ENCODE results near the gene PNPLA8. TPM values are rescaled to one million over a fixed set of nuclear protein-coding genes. Genes with fewer than 3 reads are reported as not detected.

Gene PNPLA8
- polyA plus RNA-seq, 1 donor = 24.1 TPM

DNA sequence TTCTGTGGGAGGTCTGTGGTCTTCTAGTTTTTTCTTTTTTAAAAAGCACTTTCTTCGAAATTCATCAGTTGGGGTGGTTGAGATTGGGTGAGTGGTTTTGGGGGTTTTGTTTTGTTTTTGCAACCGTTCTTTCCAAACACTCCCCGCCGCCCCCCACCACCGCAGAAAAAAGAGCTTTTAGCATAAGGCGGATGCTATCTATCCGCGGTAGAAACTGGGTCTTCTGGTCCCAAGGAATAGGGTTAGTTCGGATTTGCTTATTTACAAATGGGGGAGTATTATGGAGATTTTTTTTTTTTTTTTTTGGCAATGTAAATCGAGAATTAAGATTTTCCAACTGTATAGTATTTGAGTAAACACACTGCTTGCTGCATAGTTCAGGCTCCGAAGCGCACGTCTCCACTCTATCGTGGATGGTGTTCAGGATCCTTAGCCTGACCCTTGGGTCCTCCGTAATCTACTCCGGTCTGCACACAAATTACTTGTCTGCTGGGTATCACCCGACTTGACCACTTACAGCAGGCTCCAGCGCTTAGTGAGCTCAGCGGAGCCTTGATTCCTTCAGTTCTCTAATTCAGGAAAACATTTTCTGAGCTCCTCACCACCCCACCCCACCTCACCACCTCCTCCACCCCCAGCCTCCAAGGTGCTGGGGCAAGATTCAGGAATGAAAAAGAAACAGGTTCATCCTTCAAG is 68.9 kb downstream of the PNPLA8 start:
- Histone ChIP-seq H3K36me3 (ENCODE audit: control insufficient read depth, insufficient read depth, low read length) (no peaks in the 10 kb centered on the region), H3K4me1 (ENCODE audit: control insufficient read depth, insufficient read depth, low read length) (no peaks in the 10 kb centered on the region), H3K4me3 (ENCODE audit: low read length) (peak overlapping the region; percentile 29), H3K27me3 (ENCODE audit: control insufficient read depth, insufficient read depth, low read length) (peaks cover 29% of the 10 kb centered on the region), H3K9me3 (ENCODE audit: control insufficient read depth, low read depth, low read length) (peaks cover 4% of the 10 kb centered on the region), H3K27ac (ENCODE audit: low read length) (no peak overlapping the region)
- DNase-seq = no peak
- no CpG with 5 or more reads among the region's 19 CpGs for WGBS (ENCODE audit: insufficient coverage, low lambda C conversion rate)

DNA sequence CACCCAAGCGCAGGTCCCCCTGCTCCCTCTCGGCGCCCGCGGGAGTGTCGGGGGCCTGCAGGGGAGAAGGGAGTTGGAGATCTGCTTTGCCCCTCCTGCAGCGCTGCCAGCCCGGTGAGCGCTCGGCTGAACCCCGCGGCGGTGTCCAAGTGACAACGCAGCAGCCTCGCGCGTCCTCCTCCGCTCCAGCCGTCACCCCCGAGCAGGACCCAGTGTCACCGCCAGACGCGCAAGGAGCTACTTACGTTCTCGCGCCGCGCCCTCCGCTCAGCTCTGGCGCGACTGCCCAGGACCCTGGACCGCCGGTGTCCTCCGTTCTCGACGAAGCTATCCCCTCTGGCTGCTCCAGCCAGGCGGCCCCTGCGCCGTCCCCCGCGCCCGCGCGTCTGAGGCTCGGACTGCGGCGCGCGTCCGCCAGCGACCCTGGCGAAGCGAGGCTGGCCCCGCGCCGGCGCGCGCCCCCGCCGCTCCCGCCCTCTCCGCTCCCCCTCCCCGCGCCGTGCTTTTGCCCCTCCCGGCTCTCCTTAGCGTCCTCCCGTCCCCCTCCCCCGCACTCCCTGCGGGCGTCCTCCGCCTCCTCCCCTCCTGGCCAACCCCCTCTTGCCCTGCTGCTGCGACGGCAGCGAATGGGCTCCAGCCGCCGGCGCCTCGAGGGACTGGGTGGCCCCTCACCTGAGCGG is 69.8 kb downstream of the PNPLA8 start, which contains the start of gene NRCAM:
Gene NRCAM (minus strand): TSS at position 439 of the 680 bp plus-strand sequence. CDS start 216,372 bp downstream, outside the sequence.
- Histone ChIP-seq H3K27me3 (ENCODE audit: control insufficient read depth, insufficient read depth, low read length) (peaks cover 29% of the 10 kb centered on the region), H3K4me3 (ENCODE audit: low read length) (peak within 1 kb of the TSS; percentile 70), H3K27ac (ENCODE audit: low read length) (peak within 1 kb of the TSS; percentile 47), H3K36me3 (ENCODE audit: control insufficient read depth, insufficient read depth, low read length) (no peaks in the 10 kb centered on the region), H3K4me1 (ENCODE audit: control insufficient read depth, insufficient read depth, low read length) (no peaks in the 10 kb centered on the region), H3K9me3 (ENCODE audit: control insufficient read depth, low read depth, low read length) (peaks cover 4% of the 10 kb centered on the region)
- DNase-seq = peak; percentile 66 to 80
- no CpG with 5 or more reads among the region's 81 CpGs for WGBS (ENCODE audit: insufficient coverage, low lambda C conversion rate)

DNA sequence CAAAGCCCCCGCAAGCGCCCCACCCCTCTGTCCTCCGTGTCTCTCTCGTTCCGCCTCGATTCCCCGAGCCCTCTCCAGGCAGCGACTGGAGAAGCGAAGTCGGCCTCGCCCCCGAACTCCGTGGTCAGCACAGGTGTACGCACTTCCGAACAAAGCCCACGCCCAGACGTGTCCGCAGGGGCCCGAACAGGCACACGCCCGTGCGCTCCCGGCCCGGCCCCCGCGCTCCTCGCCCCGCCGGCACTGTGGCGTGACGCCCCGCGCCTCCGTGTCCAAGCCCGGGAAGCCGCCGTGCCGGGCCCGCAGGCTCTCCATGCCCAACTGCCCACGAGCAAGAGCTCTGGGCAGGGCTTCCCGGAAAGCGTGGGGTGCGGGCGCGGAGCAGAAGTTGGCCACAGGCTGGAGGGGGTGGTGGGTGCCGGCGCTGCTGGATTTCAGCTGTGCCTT is 70.4 kb downstream of the PNPLA8 start:
- Histone ChIP-seq H3K27ac (ENCODE audit: low read length) (peak overlapping the region; percentile 47), H3K27me3 (ENCODE audit: control insufficient read depth, insufficient read depth, low read length) (peaks cover 29% of the 10 kb centered on the region)
- DNase-seq = peak in 1 of 2 donors; percentile 49

DNA sequence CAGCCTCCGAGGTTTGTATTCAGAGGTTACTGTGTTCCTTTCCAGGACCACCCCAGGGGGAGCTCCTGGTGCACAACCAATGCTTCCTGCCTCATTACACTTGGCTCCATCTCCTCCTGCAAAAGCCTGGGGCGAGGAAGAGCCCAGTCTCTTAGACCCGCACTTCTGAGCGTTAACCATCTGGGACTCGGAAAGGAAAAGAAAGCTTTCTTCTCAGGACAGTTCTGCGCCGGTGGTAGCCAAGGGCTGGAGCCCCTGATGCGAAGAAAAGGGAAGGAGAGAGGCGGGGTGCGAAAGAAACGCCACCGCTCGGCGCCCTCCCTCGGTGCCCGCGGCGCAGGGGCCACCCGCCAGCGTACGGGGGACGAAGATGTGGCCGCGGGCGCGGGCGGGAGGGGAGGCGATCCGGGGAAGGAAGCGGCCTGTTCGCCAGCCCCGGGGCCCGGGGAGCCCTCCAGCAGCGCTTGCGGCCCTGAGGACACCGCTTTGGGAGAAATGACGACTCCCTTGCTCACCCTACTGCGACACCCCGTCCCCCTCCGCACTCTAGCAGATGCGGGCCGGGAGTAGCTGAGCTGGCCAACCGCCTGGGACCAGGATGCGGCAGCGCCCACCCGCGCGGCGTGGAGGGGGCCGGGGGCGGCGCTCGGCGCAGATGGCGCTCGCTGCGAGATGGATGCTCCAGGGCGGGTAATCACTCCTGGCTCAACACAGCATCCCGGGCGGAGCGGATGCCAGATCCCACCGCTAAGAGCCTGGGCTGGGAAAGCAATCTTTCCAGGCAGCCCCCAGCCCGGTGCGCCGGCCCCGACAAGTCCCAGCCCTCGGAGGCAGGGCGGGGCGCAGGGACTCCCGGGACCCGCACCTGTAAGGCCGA is 71.0 kb downstream of the PNPLA8 start:
- peak in 1 of 2 donors; percentile 54 for DNase-seq
- peaks cover 29% of the 10 kb centered on the region for H3K27me3 ChIP-seq (ENCODE audit: control insufficient read depth, insufficient read depth, low read length)
- WGBS (ENCODE audit: insufficient coverage, low lambda C conversion rate) = 0% methylated on average over 1 of the region's 72 CpGs
- H3K9me3 ChIP-seq (ENCODE audit: control insufficient read depth, low read depth, low read length) = peaks cover 4% of the 10 kb centered on the region
- no peaks in the 10 kb centered on the region for H3K4me1 ChIP-seq (ENCODE audit: control insufficient read depth, insufficient read depth, low read length)
- H3K4me3 ChIP-seq (ENCODE audit: low read length) = peak overlapping the region; percentile 70
- no peaks in the 10 kb centered on the region for H3K36me3 ChIP-seq (ENCODE audit: control insufficient read depth, insufficient read depth, low read length)
- no peak overlapping the region for H3K27ac ChIP-seq (ENCODE audit: low read length)

More for the DNA sequence above, 70.4 kb downstream of the PNPLA8 start:
- Histone ChIP-seq H3K36me3 (ENCODE audit: control insufficient read depth, insufficient read depth, low read length) (no peaks in the 10 kb centered on the region), H3K9me3 (ENCODE audit: control insufficient read depth, low read depth, low read length) (peaks cover 4% of the 10 kb centered on the region), H3K4me1 (ENCODE audit: control insufficient read depth, insufficient read depth, low read length) (no peaks in the 10 kb centered on the region), H3K4me3 (ENCODE audit: low read length) (peak overlapping the region; percentile 70)
- no CpG with 5 or more reads among the region's 47 CpGs for WGBS (ENCODE audit: insufficient coverage, low lambda C conversion rate)

DNA sequence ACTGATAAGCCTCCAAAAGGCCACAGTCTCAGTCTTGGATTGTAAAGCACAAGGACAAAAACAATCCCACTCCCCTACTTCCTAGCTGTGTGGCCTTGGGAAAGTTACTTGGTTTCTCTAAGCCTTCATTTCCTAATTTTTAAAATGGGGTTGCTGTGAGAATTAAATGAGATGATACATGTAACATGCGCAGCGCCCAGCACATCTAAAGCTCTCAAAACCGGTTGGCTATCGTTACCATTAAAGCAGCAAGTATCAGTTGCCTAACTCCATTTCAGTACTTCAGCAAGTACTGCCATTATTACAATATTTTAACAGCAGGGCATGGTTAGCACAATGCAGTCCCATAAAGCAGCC is 71.6 kb downstream of the PNPLA8 start:
- no peak overlapping the region for H3K27ac ChIP-seq (ENCODE audit: low read length)
- no peak for DNase-seq
- no CpG with 5 or more reads among the region's 4 CpGs for WGBS (ENCODE audit: insufficient coverage, low lambda C conversion rate)
- H3K4me1 ChIP-seq (ENCODE audit: control insufficient read depth, insufficient read depth, low read length) = peaks cover 2% of the 10 kb centered on the region
- peak overlapping the region; percentile 70 for H3K4me3 ChIP-seq (ENCODE audit: low read length)
- peaks cover 4% of the 10 kb centered on the region for H3K9me3 ChIP-seq (ENCODE audit: control insufficient read depth, low read depth, low read length)
- peaks cover 29% of the 10 kb centered on the region for H3K27me3 ChIP-seq (ENCODE audit: control insufficient read depth, insufficient read depth, low read length)
- no peaks in the 10 kb centered on the region for H3K36me3 ChIP-seq (ENCODE audit: control insufficient read depth, insufficient read depth, low read length)

DNA sequence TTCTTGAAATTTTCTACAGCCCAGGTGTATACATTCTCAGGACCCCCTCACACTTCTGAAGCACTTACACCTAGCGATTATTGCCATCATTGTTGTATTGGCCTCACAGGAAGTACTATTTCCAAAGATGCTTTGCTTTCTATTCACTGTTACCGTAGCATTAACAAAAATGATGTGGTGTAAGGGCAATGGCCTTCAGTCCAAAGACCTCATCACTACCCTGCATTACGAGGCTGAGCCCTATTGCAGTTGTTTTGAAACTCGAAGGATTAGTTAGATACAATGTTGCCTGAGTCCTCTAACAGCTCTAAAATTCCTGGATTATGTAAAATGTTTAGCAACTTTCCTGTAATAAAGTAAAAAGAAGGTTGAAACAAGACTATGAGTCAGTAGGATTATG is 72.6 kb downstream of the PNPLA8 start:
- DNase-seq = no peak
- Histone ChIP-seq H3K27ac (ENCODE audit: low read length) (no peak overlapping the region), H3K4me3 (ENCODE audit: low read length) (no peak overlapping the region), H3K4me1 (ENCODE audit: control insufficient read depth, insufficient read depth, low read length) (peaks cover 5% of the 10 kb centered on the region), H3K9me3 (ENCODE audit: control insufficient read depth, low read depth, low read length) (peaks cover 4% of the 10 kb centered on the region), H3K27me3 (ENCODE audit: control insufficient read depth, insufficient read depth, low read length) (peaks cover 26% of the 10 kb centered on the region), H3K36me3 (ENCODE audit: control insufficient read depth, insufficient read depth, low read length) (no peaks in the 10 kb centered on the region)
- 100% methylated on average over 2 of the region's 4 CpGs for WGBS (ENCODE audit: insufficient coverage, low lambda C conversion rate)

DNA sequence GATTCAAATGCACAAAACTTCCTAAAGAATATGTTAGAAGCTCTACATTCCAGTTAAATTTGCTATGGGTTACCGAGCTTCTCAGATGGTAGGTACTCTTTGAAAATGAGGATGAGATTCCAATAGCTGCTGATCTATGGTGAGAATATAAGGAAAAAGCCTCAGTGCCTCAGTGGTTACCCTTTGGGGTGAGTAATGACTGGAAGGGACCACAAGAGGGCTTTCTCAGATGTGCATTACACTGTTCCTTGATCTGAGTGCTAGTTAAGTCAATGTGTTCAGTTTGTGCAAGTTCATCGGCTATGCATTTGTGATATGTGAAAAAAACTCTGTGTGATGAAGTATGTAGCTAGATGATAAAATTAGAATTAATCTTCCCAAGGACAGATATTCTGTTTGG is 73.2 kb downstream of the PNPLA8 start:
- Histone ChIP-seq H3K27me3 (ENCODE audit: control insufficient read depth, insufficient read depth, low read length) (peaks cover 23% of the 10 kb centered on the region), H3K4me3 (ENCODE audit: low read length) (no peak overlapping the region), H3K9me3 (ENCODE audit: control insufficient read depth, low read depth, low read length) (peaks cover 4% of the 10 kb centered on the region), H3K4me1 (ENCODE audit: control insufficient read depth, insufficient read depth, low read length) (peaks cover 5% of the 10 kb centered on the region), H3K36me3 (ENCODE audit: control insufficient read depth, insufficient read depth, low read length) (no peaks in the 10 kb centered on the region), H3K27ac (ENCODE audit: low read length) (no peak overlapping the region)
- no peak for DNase-seq
- WGBS (ENCODE audit: insufficient coverage, low lambda C conversion rate) = no CpG with 5 or more reads among the region's 2 CpGs

DNA sequence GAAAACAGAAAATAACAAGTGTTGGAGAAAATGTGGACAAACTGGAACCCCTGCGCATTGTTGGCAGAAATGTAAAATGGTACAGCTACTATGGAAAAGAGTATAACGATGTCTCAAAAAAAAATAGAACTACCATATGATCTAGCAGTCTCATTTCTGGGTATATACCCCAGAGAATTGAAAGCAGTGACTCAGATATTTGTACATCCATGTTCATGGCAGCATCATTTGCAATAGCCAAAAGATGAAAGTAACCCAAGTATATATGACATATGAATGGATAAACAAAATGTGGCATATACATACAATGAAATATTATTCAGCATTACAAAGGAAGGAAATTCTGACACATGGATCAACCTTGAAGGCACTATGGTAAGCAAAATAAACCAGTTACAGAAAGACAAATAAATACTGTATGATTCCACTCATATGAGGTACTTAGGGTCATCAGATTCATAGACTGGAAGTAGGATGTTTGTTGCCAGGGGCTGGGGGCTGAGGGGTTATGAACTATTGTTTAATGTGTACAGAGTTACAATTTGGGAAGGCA is 74.6 kb downstream of the PNPLA8 start:
- Histone ChIP-seq H3K27ac (ENCODE audit: low read length) (no peak overlapping the region), H3K9me3 (ENCODE audit: control insufficient read depth, low read depth, low read length) (peaks cover 4% of the 10 kb centered on the region), H3K4me3 (ENCODE audit: low read length) (no peak overlapping the region), H3K36me3 (ENCODE audit: control insufficient read depth, insufficient read depth, low read length) (no peaks in the 10 kb centered on the region), H3K27me3 (ENCODE audit: control insufficient read depth, insufficient read depth, low read length) (peaks cover 12% of the 10 kb centered on the region), H3K4me1 (ENCODE audit: control insufficient read depth, insufficient read depth, low read length) (peaks cover 5% of the 10 kb centered on the region)
- WGBS (ENCODE audit: insufficient coverage, low lambda C conversion rate) = 100% methylated on average over 1 of the region's 2 CpGs
- no peak for DNase-seq

DNA sequence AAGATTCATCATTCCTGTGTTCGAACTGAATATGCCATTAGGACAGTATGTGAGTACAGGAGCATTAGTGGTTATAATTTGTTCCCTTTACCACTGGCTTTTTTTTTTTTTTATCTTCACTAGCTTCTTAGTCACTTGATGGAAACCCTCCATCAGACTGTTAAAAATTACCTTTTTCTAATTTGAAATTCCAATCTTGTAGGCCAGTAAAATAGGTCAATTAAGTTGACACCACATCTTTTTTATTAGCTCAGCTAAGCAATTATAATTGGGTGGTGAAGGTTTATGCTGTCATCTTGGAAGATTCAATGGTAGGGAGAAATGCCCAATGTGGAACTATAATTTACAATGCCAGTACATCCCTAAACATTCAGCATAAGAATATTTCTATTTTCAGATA is 75.8 kb downstream of the PNPLA8 start:
- Histone ChIP-seq H3K27me3 (ENCODE audit: control insufficient read depth, insufficient read depth, low read length) (peaks cover 5% of the 10 kb centered on the region), H3K27ac (ENCODE audit: low read length) (no peak overlapping the region), H3K36me3 (ENCODE audit: control insufficient read depth, insufficient read depth, low read length) (no peaks in the 10 kb centered on the region), H3K4me3 (ENCODE audit: low read length) (no peak overlapping the region), H3K4me1 (ENCODE audit: control insufficient read depth, insufficient read depth, low read length) (peaks cover 5% of the 10 kb centered on the region), H3K9me3 (ENCODE audit: control insufficient read depth, low read depth, low read length) (no peaks in the 10 kb centered on the region)
- DNase-seq = no peak
- no CpG with 5 or more reads among the region's 1 CpG for WGBS (ENCODE audit: insufficient coverage, low lambda C conversion rate)

DNA sequence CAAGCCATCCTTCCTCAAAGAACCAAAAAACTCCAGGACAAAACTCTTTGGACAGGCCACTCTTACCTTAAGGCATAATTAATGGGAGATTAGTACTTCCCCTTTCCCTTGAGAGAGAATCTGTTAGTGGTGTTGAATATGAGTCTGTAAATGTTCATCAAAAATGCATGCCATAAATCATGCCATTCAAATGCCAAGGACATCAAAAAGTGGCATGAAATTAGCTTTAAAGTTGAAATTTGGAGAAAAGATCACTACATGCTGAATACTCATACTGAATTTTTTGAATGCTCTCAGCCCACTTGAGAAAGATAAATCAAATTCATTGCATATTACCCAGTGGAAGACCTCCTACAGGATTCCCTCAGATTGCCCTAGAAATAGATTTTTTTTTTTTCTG is 76.4 kb downstream of the PNPLA8 start:
- no peak overlapping the region for H3K4me3 ChIP-seq (ENCODE audit: low read length)
- no peaks in the 10 kb centered on the region for H3K36me3 ChIP-seq (ENCODE audit: control insufficient read depth, insufficient read depth, low read length)
- H3K27me3 ChIP-seq (ENCODE audit: control insufficient read depth, insufficient read depth, low read length) = peaks cover 1% of the 10 kb centered on the region
- H3K9me3 ChIP-seq (ENCODE audit: control insufficient read depth, low read depth, low read length) = no peaks in the 10 kb centered on the region
- no peak overlapping the region for H3K27ac ChIP-seq (ENCODE audit: low read length)
- DNase-seq = no peak
- peaks cover 5% of the 10 kb centered on the region for H3K4me1 ChIP-seq (ENCODE audit: control insufficient read depth, insufficient read depth, low read length)
